GM18951 (cell line): ENCODE data around the gene PLCB1.

ENCODE experiments used
- POLR2A ChIP-seq: IDR thresholded peaks from 4 replicates; pipeline ENCODE4 v1.6.1; 2011; ENCODE audit warnings: mild to moderate bottlenecking; ENCODE audit not compliant: insufficient read length, insufficient read depth; ENCODE audit errors: extremely low read depth
- in situ Hi-C: fragments of 300-500 bp; cut with MboI; formaldehyde crosslinking; loops from one replicate; pipeline ENCODE4 v1.12.0; 2022; ENCODE audit warnings: low sequenced_read_pairs, mixed read lengths, inconsistent platforms; ENCODE audit not compliant: unreplicated experiment

Gene PLCB1

DNA sequence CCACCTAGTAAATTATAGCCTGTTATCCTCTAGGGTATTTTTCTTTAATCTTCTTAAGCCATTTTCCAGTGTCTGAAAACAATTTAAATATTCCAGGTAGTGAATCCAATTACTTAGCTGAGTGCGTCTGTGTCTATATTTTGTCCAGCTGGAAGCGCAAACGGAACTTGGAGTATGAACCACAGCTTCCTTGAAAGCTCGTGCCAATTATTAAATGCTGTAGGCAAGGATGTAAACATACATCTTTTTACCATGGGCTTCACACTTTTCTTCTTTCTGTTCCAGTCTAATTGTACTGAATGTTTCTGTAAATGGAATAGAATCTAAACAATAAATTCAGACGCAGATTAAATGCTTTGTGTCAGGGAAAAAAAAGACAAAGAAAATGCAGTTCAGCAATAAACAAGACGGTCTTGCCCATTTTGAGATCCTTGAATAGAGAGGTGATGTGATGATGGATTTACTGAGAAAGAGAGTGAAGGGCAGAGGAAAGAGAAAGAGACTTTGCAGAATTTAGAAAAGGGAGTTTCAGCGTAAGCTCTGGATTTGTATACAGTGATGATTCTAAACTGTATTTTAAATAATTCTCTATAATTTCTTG lies 1.9 kb downstream of the PLCB1 start:
- in situ Hi-C loops: loop anchor here (25.0 kb wide), 1 partner anchor 178 kb away; no protein-coding TSS in a partner anchor

DNA sequence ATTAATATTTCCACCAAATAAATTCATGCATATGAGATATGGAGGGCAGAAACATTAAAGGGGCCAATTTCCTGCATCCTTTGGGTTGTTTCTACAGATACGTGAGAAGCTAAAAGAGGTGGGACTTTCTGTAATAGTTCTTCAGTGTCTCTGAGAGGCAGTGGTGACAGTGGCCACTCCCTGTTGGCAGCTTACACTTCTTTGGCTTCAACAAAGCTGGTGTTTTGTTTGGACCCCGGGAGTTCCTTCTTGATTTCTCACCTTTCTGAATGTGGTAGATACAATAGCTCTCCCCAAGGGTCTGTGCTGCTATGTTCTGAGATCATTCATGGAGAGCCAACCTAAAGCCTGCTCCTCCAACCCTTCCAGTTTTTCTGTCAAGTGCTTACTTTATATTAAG lies 7.8 kb downstream of the PLCB1 start:
- no peak for TF ChIP-seq POLR2A
- in situ Hi-C loops: loop anchor here (25.0 kb wide), 1 partner anchor 172 kb away; no protein-coding TSS in a partner anchor

More for the DNA sequence above, 1.9 kb downstream of the PLCB1 start:
- TF ChIP-seq POLR2A: no peak

DNA sequence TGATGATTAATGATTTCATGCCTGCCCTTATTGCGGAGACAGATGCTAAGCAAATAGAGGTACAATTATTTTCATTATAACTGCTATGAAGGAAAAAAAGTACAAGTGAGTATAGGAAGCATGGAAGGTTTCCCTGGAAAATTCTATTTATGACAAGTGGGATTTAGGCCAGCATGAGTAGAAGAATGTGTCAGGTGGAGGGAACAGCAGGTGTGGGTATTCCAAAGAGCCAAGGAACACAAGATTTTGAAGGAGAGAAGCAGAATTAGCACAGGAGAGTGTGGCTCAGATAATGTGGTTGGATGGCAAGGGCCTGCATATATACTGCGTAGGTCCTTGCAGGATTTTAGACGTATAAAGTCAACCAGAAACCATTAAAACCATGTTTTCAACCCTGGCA lies 11.4 kb downstream of the PLCB1 start:
- no peak for TF ChIP-seq POLR2A
- in situ Hi-C loops: loop anchor here (25.0 kb wide), 1 partner anchor 169 kb away; no protein-coding TSS in a partner anchor

DNA sequence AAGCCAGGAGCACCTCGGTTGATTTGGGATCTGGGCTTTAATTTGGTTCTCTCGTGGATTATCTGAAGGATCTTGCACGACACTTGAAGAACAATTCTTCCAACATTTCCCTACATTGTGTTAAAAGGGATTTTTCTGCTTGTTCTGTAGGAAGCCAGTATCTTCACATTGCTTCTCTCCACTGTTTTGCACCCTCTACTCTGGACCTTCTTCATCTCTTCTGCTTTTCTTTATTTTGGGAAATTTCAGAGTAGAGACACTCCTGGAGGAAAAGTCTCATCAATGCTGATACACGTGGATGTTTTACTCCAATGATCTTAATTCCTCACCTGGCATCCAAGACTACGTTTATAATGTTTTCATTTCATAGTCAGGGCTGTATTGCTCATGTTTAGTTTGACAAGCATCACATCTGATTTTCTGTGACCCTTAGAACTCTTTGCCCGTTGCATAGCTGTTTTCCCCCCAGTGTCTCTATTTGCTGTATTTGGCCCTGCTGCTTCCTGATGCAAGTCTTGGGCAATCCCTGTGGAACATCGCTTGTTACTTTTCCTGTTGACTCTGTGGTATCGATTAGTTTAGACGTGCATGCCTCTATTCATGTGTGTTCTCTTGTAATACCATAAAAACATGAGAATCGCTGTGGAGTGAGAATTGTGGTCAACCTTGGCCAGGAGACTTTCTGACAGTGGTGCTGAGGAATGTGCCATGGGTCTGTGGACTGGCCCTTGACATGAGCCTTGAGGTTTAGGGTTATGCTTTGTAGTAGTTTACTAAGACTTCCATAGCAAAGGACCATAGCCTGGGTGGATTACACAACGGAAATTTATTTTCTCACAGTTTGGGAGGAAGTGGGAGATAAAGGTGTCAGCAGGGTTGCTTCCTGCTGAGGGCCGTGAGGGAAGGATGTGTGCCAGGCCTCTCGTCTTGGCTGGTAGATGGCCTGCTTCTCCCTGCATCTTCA lies 12.5 kb downstream of the PLCB1 start:
- in situ Hi-C loops: loop anchor here (25.0 kb wide), 1 partner anchor 168 kb away; no protein-coding TSS in a partner anchor
- no peak for TF ChIP-seq POLR2A

DNA sequence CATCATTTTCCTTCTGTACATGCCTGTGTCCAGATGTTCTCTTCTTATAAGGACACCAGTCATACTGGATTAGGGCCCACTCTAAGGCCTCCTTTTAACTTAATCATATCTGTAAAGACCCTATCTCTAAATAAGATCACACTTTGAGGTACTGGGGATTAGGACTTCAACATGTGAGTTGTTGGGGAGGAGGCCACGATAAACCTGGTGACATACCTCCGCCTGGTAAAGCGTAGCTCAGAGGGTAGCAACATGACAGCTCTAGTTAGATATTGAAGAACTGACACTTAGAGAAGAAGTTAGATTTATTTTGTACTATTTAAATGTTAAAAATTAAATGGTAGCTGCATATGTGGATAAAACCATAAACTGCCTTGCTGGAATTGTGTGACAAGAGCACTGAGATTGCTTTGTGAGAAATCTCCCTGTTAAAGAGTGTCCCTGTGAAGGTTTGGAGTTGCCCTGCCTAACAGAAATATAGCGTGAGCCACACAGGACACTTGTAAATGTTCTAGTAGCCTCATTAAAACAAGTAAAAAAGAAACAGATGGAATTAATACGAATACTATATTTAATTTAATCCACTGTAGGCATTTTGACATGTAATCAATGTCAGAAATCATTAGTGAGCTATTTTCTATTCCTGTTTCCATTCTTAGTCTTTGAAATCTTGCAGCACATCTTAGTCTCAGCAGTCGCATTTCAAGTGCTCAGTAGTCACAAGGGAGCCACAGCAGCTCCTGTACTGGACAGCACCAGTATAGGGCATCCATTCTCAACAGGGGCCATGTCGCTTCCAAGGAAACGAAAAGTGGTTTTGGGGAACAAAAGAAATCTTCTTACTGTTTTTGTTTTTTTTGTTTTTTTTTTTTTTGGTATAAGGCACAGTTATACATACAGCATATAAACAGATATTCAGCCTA lies 13.4 kb downstream of the PLCB1 start:
- in situ Hi-C loops: loop anchor here (25.0 kb wide), 1 partner anchor 167 kb away; no protein-coding TSS in a partner anchor
- no peak for TF ChIP-seq POLR2A

DNA sequence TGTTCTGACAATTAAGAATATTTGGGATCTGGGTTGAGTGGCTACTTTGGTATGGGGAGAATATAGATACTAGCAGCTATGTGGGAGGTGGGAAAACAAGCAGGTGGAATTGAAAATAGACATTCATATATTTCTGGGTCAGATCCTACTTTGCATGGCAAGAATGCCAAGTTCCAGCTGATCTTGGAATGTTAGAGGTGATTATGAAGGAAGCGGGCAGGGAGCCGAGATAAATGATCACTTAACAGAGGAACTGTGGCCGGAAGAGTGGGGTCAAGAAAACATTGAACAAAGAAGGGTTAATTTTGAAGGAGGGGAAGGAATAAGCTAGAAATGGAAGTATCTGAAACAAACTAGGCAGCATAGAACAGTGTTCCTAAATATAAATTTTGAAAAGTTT lies 15.4 kb downstream of the PLCB1 start:
- TF ChIP-seq POLR2A: no peak
- in situ Hi-C loops: loop anchor here (25.0 kb wide), 1 partner anchor 165 kb away; no protein-coding TSS in a partner anchor

DNA sequence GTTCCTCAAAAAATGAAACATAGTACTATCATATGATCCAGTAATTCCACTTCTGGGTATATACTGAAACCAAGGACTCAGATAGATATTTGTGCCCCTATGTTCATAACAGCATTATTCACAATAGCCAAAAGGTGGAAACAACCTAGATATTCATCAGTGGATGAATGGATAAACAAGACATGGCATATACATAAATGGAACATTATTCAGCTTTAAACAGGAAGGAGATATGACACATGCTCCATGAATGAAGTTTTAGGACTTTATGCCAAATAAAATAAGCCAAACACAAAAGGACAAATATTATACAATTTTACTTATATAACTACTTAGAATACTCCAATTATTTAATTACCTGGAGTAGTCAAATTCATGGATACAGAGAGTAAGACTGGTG lies 16.4 kb downstream of the PLCB1 start:
- TF ChIP-seq POLR2A: no peak
- in situ Hi-C loops: loop anchor here (25.0 kb wide), 1 partner anchor 164 kb away; no protein-coding TSS in a partner anchor

DNA sequence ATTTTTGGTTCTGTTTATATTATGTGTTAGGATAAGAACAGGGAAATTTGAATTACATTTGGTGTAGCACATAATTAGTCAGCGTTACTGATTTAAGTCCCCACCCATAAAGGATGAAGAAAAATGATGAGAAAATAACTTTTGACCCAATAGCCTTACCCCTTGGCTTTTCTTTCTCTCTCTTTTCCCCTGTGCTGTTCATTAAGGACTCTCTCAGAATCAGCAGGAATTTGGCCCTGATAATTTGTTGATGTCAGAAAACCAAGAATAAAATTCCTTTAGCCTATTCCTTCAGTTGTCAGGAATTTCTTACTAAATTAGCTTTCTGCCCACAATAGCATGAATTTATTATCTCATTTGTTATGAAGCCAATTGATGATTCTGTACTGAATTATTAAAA lies 18.5 kb downstream of the PLCB1 start:
- TF ChIP-seq POLR2A: no peak
- in situ Hi-C loops: no loop called here

DNA sequence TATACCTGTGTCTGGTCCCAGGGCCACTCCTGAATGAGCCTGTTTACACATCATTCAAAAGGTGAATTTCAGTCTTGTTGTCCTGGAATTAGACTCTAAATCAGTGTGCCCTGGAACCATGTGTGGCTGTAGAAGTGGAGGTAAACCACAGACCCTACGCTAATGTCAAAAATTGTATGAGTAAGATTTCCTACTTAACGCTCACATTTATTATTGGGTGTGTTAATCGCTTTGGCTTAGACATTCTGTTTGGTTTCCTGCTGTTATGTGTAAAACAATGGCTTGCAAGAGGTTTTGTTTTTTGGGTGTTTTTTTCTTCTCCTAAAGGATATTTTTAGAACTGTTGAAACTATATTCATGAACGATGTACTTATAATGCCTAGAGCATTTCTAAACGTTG lies 19.3 kb downstream of the PLCB1 start:
- no peak for TF ChIP-seq POLR2A
- in situ Hi-C loops: no loop called here

DNA sequence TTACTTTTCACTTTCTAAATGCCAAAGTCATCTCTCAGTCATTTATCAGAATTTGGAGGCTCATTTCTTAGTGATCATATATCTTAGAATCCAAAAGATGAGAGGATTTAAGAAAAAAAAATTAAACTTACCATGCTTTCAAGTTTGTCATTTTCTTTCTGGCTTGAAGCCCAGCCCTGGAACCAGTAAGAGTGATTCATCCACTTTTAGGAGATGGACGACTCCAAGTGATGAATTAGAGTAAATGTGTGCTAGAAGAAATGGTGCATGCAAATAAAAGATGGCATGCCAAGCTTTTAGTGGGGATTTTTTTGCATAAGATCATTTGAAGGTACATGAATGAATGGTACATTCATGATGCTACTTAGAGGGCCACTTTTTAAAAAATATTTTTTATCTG lies 20.1 kb downstream of the PLCB1 start:
- in situ Hi-C loops: no loop called here
- no peak for TF ChIP-seq POLR2A

DNA sequence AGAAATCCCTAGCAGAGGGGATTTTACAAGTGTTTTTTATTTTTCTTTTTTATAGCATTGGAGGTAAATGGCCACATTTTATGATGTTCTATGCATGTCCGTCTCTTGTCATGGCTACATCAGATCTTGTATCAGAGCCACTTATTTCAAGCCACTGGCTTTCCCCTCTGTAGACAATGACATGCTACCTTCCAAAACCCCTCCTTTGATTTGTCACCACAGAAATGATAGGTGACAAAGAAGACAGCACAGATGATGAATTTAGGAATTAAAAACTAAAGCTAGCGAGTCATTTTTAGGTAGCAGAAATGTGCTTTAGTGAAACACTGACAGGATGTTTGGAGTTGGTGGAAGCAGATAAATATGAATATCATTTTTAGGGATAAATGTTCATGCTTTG lies 20.8 kb downstream of the PLCB1 start:
- TF ChIP-seq POLR2A: no peak
- in situ Hi-C loops: no loop called here

DNA sequence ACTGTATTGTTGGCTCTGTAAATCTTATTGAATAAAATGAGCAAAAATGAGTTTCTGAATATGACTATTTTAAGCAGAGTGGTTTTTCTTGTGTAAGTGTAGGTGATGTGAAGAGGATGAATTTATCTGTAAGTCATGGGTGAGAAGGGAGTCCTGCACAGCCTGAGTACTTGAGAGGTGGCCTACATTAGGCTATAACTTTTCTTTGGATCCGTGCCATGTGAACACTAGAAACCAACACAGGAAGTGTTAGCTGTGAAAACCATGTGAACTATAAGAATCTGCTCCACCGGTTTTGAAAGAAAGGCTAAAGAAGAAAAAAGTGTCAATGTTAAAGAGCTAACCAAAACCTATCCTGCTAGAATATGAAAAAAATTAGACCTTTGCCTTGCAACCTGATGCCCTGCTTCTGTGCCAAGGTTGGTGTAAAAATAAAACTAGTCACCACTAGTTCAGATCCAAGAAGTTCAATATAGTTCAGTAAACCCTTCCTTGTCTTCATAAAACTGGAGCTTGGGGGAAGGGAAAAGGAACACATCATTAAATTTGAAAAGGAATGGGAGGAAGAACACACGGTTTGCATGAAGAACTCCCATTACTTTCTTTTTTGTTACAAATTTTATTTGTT lies 21.3 kb downstream of the PLCB1 start:
- in situ Hi-C loops: no loop called here
- no peak for TF ChIP-seq POLR2A
